ENCODE data around the gene MYH2.

DNA sequence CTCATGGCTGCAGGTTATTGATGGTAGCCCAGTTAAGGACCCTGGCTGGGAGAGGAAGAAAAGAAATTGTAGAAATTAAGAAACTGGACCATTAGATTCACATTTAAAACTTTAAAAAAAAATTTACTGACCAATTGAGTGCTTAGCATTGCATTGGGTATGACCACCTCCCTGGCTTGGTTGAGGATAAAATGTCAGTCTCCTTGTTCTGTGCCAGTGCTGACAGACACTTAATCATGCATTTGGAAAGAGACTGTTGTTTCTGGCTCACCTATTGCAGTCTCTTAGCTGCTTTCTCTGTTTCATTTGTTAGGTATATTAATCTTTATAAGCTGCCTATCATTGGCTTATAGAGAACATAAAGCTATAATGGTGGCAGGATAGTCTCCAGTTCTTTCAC lies 32.8 kb downstream of the MYH2 start:
- no peak for TF ChIP-seq CTCF (IDR thresholded peaks at IDR 0.05; ENCODE audit: low read depth, low read length)
- no peak for TF ChIP-seq EZH2phosphoT487 (IDR thresholded peaks at IDR 0.05; ENCODE audit: low read depth)
